Esophagus (tissue), 2 donors: Measurements from ENCODE around the gene ALPK1. TPM values are rescaled to one million over a fixed set of nuclear protein-coding genes. Genes with fewer than 3 reads are reported as not detected.

Experiments used
- H3K27ac ChIP-seq, 2 donors: one replicate each; pipeline ENCODE4 v1.5.1; 2013; ENCODE audit warnings: low read depth in 2 of 2, mild to moderate bottlenecking in 2 of 2, inconsistent platforms in 1 of 2, low read length in 1 of 2, moderate library complexity in 1 of 2
- H3K27me3 ChIP-seq, 2 donors: one replicate each; pipeline ENCODE4 v1.6.1; 2013; ENCODE audit warnings: low read length in 2 of 2, control low read depth in 1 of 2, mild to moderate bottlenecking in 1 of 2; ENCODE audit not compliant: insufficient read depth in 2 of 2, control insufficient read depth in 1 of 2
- H3K36me3 ChIP-seq, 2 donors: one replicate each; pipeline ENCODE4 v1.6.1; 2013; ENCODE audit warnings: low read length in 1 of 2; ENCODE audit not compliant: control insufficient read depth in 2 of 2, insufficient read depth in 2 of 2
- H3K4me1 ChIP-seq, 2 donors: one replicate each; pipeline ENCODE4 v1.6.1; 2013; ENCODE audit warnings: low read length in 1 of 2; ENCODE audit not compliant: control insufficient read depth in 2 of 2, insufficient read depth in 2 of 2
- H3K4me3 ChIP-seq, 2 donors: one replicate each; pipeline ENCODE4 v1.5.1; 2013; ENCODE audit warnings: low read length in 2 of 2, mild to moderate bottlenecking in 2 of 2, low read depth in 1 of 2, moderate library complexity in 1 of 2
- H3K9me3 ChIP-seq, 2 donors: one replicate each; pipeline ENCODE4 v1.6.1; 2013; ENCODE audit warnings: mild to moderate bottlenecking in 2 of 2, low read depth in 1 of 2, low read length in 1 of 2, moderate library complexity in 1 of 2; ENCODE audit not compliant: control insufficient read depth in 2 of 2, insufficient read depth in 1 of 2
- WGBS, 2 donors: extraction: QIAGEN DNeasy Blood & Tissue Kit; methylation state at CpG; one replicate each; pipeline ENCODE4 v1.1.7; 2013; 5-methylcytosine and 5-hydroxymethylcytosine counted together
- polyA plus RNA-seq, 2 donors: library from polyadenylated mRNA; stranded (reverse); fragments of 200-250 nt; gene quantifications; one replicate each; pipeline ENCODE4 v1.2.3, GENCODE V29; 2013
- donor health status: healthy with polysubstance abuse.
- donor health status: Bipolar disorder and iron deficiency.

The ALPK1 gene
- polyA plus RNA-seq, 2 donors = 4.2 to 6.3 TPM

- 93 to 94% methylated on average over 5 of the region's 5 CpGs for WGBS, 2 donors
- no peak overlapping the region for H3K27ac ChIP-seq
- H3K4me1 ChIP-seq = no peaks in the 10 kb centered on the region
- H3K36me3 ChIP-seq = no peaks in the 10 kb centered on the region
- no peaks in the 10 kb centered on the region for H3K9me3 ChIP-seq
- no peak overlapping the region for H3K4me3 ChIP-seq
- H3K27me3 ChIP-seq = no peaks in the 10 kb centered on the region
Measured at GRCh38 chr4:112341033-112341432, 43.9 kb downstream of the ALPK1 start.

- Histone ChIP-seq H3K27me3 (no peaks in the 10 kb centered on the region), H3K4me3 (no peak overlapping the region), H3K36me3 (peaks cover 0 to 2% of the 10 kb centered on the region in 2 donors), H3K27ac (no peak overlapping the region), H3K4me1 (no peaks in the 10 kb centered on the region), H3K9me3 (no peaks in the 10 kb centered on the region)
- WGBS, 2 donors = 85% methylated on average over 10 of the region's 10 CpGs
Measured at GRCh38 chr4:112343330-112344080, 46.3 kb downstream of the ALPK1 start.

- 56 to 66% methylated on average over 11 of the region's 11 CpGs for WGBS, 2 donors
- no peaks in the 10 kb centered on the region for H3K27me3 ChIP-seq
- H3K36me3 ChIP-seq = peaks cover 0 to 3% of the 10 kb centered on the region in 2 donors
- no peak overlapping the region for H3K27ac ChIP-seq
- H3K9me3 ChIP-seq = no peaks in the 10 kb centered on the region
- H3K4me1 ChIP-seq = no peaks in the 10 kb centered on the region
- no peak overlapping the region for H3K4me3 ChIP-seq
Measured at GRCh38 chr4:112348488-112349158, 51.5 kb downstream of the ALPK1 start.

GRCh38 chr4:112352736-112353135, 55.6 kb downstream of the ALPK1 start:
- H3K9me3 ChIP-seq = peaks cover 2 to 5% of the 10 kb centered on the region in 2 donors
- H3K27me3 ChIP-seq = no peaks in the 10 kb centered on the region
- no peak overlapping the region for H3K27ac ChIP-seq
- no peaks in the 10 kb centered on the region for H3K4me1 ChIP-seq
- H3K4me3 ChIP-seq = no peak overlapping the region
- H3K36me3 ChIP-seq = peaks cover 0 to 7% of the 10 kb centered on the region in 2 donors

GRCh38 chr4:112355662-112356061, 58.5 kb downstream of the ALPK1 start:
- Histone ChIP-seq H3K27ac (no peak overlapping the region), H3K4me1 (no peaks in the 10 kb centered on the region), H3K27me3 (no peaks in the 10 kb centered on the region), H3K36me3 (peaks cover 0 to 4% of the 10 kb centered on the region in 2 donors), H3K4me3 (no peak overlapping the region), H3K9me3 (peaks cover 2 to 14% of the 10 kb centered on the region in 2 donors)
- 98 to 99% methylated on average over 20 of the region's 20 CpGs for WGBS, 2 donors

- Histone ChIP-seq H3K4me1 (no peaks in the 10 kb centered on the region), H3K36me3 (peaks cover 0 to 10% of the 10 kb centered on the region in 2 donors), H3K27me3 (no peaks in the 10 kb centered on the region), H3K9me3 (peaks cover 2 to 23% of the 10 kb centered on the region in 2 donors), H3K27ac (no peak overlapping the region), H3K4me3 (no peak overlapping the region)
- 96 to 97% methylated on average over 11 of the region's 11 CpGs for WGBS, 2 donors
Measured at GRCh38 chr4:112357453-112357852, 60.3 kb downstream of the ALPK1 start.

- peaks cover 0 to 10% of the 10 kb centered on the region in 2 donors for H3K36me3 ChIP-seq
- 91 to 93% methylated on average over 14 of the region's 14 CpGs for WGBS, 2 donors
- peaks cover 2 to 23% of the 10 kb centered on the region in 2 donors for H3K9me3 ChIP-seq
- no peak overlapping the region for H3K4me3 ChIP-seq
- H3K27me3 ChIP-seq = no peaks in the 10 kb centered on the region
- H3K27ac ChIP-seq = no peak overlapping the region
- no peaks in the 10 kb centered on the region for H3K4me1 ChIP-seq
Measured at GRCh38 chr4:112357897-112358296, 60.7 kb downstream of the ALPK1 start.

- Histone ChIP-seq H3K4me3 (no peak overlapping the region), H3K27ac (no peak overlapping the region), H3K27me3 (no peaks in the 10 kb centered on the region), H3K36me3 (peaks cover 0 to 10% of the 10 kb centered on the region in 2 donors), H3K4me1 (no peaks in the 10 kb centered on the region), H3K9me3 (peaks cover 2 to 23% of the 10 kb centered on the region in 2 donors)
- 92 to 94% methylated on average over 10 of the region's 10 CpGs for WGBS, 2 donors
Measured at GRCh38 chr4:112358415-112358814, 61.2 kb downstream of the ALPK1 start.

- Histone ChIP-seq H3K4me3 (no peak overlapping the region), H3K27ac (no peak overlapping the region), H3K36me3 (peaks cover 0 to 10% of the 10 kb centered on the region in 2 donors), H3K9me3 (peaks cover 2 to 23% of the 10 kb centered on the region in 2 donors), H3K27me3 (no peaks in the 10 kb centered on the region), H3K4me1 (no peaks in the 10 kb centered on the region)
- WGBS, 2 donors = 96 to 97% methylated on average over 16 of the region's 16 CpGs
Measured at GRCh38 chr4:112358952-112359749, 62.0 kb downstream of the ALPK1 start.
